SKM-1 treated with dmso at 0.1 percent for 144 hours (cell line): ENCODE data around the gene LYPD8.

Experiments used
- DNase-seq: peaks from one replicate; lab custom pipeline; 2025; ENCODE audit not compliant: unreplicated experiment; lab: John Stamatoyannopoulos, UW

LYPD8 gene

GRCh38 chr1:248702714-248703113 lies 52.8 kb downstream of the LYPD8 start, which contains the start of gene OR14I1:
Gene OR14I1 (minus strand): TSS chr1:248702766.
- no peak for DNase-seq

DNA sequence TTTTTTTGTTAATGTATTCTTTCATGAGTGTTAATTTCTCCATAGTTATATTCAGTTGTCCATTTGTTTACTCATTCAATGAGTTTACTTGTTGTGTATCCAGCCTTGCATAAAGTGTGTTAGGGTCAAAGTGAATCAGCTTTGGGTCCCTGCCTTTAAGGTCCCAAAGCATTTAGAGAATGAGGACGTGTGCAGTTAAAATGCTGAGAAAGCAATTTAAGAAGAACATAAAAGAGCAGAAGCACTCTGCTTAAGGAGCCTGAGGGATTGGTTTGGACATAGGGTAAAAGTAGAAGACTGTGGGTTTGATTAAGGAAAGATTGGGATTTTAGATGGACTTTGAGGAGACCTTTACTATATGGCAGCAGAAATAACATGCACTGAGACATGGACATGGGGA lies 56.5 kb downstream of the LYPD8 start:
- no peak for DNase-seq

- no peak for DNase-seq
Observed at GRCh38 chr1:248697907-248698306, 57.7 kb downstream of the LYPD8 start.

- DNase-seq: no peak
Observed at GRCh38 chr1:248696774-248697173, 58.8 kb downstream of the LYPD8 start.

DNA sequence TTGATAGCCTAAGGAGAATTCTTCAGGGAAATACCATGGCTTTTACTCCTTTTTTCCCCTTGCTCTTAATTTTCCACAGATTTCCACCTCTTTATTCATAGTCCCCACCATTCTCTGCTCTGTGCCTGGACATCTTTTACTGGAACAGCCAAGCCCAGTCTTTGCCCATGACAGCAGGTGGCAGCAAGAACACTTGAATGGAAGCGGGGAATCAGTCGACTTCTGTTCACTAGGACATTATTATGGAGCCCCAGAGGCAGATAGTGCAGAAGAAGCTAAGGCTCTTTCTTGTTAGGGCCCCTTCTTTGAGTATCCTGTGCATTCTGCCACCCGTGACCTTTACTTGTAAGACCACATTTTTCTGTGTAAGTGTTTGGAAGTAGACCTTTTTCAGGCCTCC lies 59.3 kb downstream of the LYPD8 start:
- DNase-seq: peak; percentile 11

GRCh38 chr1:248695451-248696132 lies 60.0 kb downstream of the LYPD8 start:
- no peak for DNase-seq

DNA sequence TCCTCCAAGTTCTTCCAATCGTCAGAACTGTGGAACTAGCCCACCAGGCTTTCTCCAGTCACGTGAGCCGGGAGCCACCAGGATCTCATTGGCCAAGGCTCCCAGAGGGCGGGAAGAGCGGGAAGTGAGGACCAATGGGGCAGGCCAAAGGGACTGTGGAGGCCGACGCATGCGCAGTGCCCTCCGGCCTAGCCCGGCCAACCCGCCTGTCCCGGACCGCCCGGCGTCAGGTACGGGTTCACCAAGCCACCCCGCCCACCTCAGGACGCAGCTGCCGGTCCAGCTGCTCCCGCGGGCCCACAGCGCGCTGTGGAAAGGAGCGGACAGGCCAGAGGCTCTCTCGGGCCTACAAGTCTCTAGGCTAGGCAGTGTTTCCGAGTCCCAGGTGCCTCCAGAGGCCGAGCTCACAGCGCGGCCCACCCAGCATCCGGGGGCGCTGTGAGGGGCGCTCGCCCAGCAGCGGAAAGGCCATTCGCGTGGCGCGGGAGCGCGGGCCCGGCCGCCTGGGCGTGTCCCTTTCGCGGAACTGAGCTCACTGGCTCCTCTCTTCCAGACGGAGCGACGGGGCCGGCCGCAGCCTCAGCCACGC lies 63.9 kb downstream of the LYPD8 start:
- no peak for DNase-seq
